ENCODE measurements around the gene ARV1. TPM values are rescaled to one million over a fixed set of nuclear protein-coding genes. Genes with fewer than 3 reads are reported as not detected.

ARV1 gene
- total RNA-seq, 1 experiment from 2014 or later, result 4.0 TPM

GRCh38 chr1:230965535-230965934 lies 13.4 kb upstream of the ARV1 start:
- POLR2A ChIA-PET, result no interaction called here
- H3K36me3 ChIP-seq (ENCODE audit: control insufficient read depth in 1 of 2, insufficient read depth in 2 of 2, low read length in 2 of 2), result no peaks in the 10 kb centered on the region
- H3K27ac ChIP-seq (ENCODE audit: low read depth, low read length), result no peak overlapping the region
- CTCF ChIA-PET, result no interaction called here
- H3K9me3 ChIP-seq (ENCODE audit: control insufficient read depth in 1 of 2, insufficient read depth in 1 of 2, low read depth in 1 of 2, low read length in 2 of 2), result no peaks in the 10 kb centered on the region
- BruUV-seq (replicated peaks), result no TSS peak
- H3K9ac ChIP-seq (ENCODE audit: low read length), result no peak overlapping the region
- no peak overlapping the region for H3K4me2 ChIP-seq (ENCODE audit: low read length)
- H2AFZ ChIP-seq (ENCODE audit: low read depth, low read length, poor library complexity, severe bottlenecking), result no peak overlapping the region
- RAD21 ChIA-PET (ENCODE audit: low non-redundant PET in 1 of 2, low total read pairs in 2 of 2, uncharacterized antibody in 2 of 2, unreplicated experiment in 2 of 2), result no interaction called here
- H3K9me2 ChIP-seq (ENCODE audit: insufficient read depth), result no peaks in the 10 kb centered on the region
- ATAC-seq (no peak), DNase-seq (ENCODE audit: low read depth, low spot score) (no peak)
- no peaks in the 10 kb centered on the region for H3K27me3 ChIP-seq (ENCODE audit: insufficient read depth, low read length)
- no peaks in the 10 kb centered on the region for H4K20me1 ChIP-seq (ENCODE audit: insufficient read depth)
- TF ChIP-seq TCF7L2 (IDR thresholded peaks at IDR 0.05; ENCODE audit: borderline replicate concordance, extremely low read depth, insufficient read depth, insufficient read length) (no peak), POLR2AphosphoS5 (IDR thresholded peaks at IDR 0.05; ENCODE audit: low read depth, low read length) (no peak), MAX (IDR thresholded peaks at IDR 0.05) (no peak), SIN3A (IDR thresholded peaks at IDR 0.05; ENCODE audit: low read depth) (no peak), SP1 (IDR thresholded peaks at IDR 0.05; ENCODE audit: low read depth) (no peak), FOSL1 (IDR thresholded peaks at IDR 0.05; ENCODE audit: low read depth) (no peak), POLR2A (IDR thresholded peaks at IDR 0.05; ENCODE audit: borderline replicate concordance, extremely low read depth, insufficient read depth, insufficient read length) (no peak), RAD21 (IDR thresholded peaks at IDR 0.05; ENCODE audit: low read depth) (no peak), ZNF274 (IDR thresholded peaks at IDR 0.05; ENCODE audit: low read depth, low read length) (no peak), EGR1 (IDR thresholded peaks at IDR 0.05; ENCODE audit: low read depth) (no peak), YY1 (IDR thresholded peaks at IDR 0.05; ENCODE audit: extremely low read depth, insufficient replicate concordance, low read depth, low read length) (no peak), JUND (IDR thresholded peaks at IDR 0.05) (no peak), EZH2phosphoT487 (IDR thresholded peaks at IDR 0.05; ENCODE audit: borderline replicate concordance) (no peak), CBX3 (IDR thresholded peaks at IDR 0.05; ENCODE audit: low read depth) (no peak), ZBTB33 (IDR thresholded peaks at IDR 0.05; ENCODE audit: extremely low read depth, insufficient replicate concordance, low read length) (no peak)
- no peaks in the 10 kb centered on the region for H3K4me1 ChIP-seq (ENCODE audit: control insufficient read depth in 1 of 2, insufficient read depth in 2 of 2, low read length in 2 of 2)
- no peak overlapping the region for H3K4me3 ChIP-seq (replicated peaks in 1 of 2; ENCODE audit: low read depth in 1 of 2, low read length in 2 of 2)
- H3K79me2 ChIP-seq (ENCODE audit: insufficient read depth, low read length), result no peaks in the 10 kb centered on the region
- intact Hi-C loops (cut with micrococcal nuclease), result no loop called here

Measured in HCT116 (cell line).